HG02588 (cell line): Measurements from ENCODE around the gene MCTP1.
A peak's percentile ranks its signal among the peaks of the same experiment; 100 is the strongest.

Source experiments
- ATAC-seq: cut with Tn5 transposase; IDR thresholded peaks from one replicate; pipeline ENCODE4 v1.9.1; 2021; ENCODE audit warnings: mild to moderate bottlenecking, moderate library complexity; ENCODE audit not compliant: unreplicated experiment

The MCTP1 gene

DNA sequence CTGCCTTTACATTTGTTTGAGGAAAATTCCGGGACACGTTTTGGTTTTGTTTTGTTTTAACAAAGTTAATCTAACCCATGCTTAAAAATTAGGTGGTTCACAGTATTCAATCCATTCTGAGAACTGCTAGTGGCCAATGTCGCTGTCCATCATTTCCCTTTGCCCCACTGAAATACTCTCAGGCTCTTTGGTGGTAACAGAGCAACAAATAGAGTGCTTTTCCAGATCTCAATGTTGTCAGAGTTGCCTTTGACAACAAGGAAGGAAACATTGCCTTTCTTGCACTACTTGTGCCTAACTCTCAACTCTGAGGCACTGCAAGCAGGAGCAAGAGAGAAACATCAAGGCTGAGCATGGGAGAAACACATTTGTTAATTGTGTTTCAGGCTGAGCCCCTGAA, 154.0 kb downstream of the MCTP1 start:
- no peak for ATAC-seq

DNA sequence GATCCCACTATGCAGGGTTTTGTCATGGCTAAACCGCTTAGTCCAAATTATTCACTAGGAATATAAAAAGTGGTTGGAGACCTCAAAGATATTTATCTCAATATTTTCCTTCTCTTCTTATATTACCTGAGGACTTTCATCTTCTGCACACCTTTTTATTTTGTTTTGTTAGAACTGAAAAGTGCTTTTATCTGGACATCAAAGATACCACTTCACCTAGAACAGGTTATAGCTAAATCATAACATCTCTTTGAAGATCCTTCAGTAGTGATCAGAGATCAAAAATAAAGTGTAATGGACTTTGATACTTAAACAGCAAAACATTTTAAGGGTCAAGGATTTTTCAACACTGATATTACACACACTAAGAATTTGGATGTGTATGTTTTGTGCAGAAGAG, 160.2 kb downstream of the MCTP1 start:
- no peak for ATAC-seq

DNA sequence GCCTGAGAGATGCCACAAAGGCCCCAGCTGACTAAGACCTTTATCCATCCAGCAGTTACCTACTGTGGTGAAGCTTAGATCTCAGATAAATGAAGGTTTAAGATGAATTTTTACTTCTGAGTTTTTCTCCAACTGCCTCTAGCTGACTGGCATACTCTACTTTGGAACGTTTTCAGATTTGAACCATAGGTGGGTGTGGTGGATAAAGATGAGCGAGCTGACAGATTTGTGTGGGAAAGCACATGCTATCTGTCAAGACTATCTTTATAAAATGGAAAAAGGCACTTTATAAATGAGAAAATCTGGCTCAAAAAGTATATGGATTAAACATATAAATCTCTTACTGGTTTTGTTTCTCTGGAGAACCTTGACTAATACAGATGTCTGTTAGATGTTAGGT, 160.8 kb downstream of the MCTP1 start:
- ATAC-seq, result no peak

DNA sequence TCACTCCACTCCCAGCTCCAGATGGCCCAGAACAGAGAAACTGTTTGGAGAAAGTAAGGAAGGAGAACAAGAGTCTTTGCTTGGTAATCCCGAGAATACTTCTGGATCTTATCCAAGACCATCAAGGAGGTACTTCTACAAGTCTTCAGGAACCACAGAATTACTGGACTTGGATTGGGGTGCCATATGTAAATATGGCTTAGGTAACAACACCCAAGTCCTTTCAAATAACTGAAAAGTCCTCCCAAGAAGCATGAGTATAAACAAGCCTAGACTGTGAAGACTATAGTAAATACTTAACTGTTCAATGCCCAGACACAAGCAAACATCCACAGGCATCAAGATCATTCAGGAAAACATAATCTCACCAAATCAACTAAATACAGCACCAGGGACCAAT, 170.0 kb downstream of the MCTP1 start:
- ATAC-seq, result no peak

DNA sequence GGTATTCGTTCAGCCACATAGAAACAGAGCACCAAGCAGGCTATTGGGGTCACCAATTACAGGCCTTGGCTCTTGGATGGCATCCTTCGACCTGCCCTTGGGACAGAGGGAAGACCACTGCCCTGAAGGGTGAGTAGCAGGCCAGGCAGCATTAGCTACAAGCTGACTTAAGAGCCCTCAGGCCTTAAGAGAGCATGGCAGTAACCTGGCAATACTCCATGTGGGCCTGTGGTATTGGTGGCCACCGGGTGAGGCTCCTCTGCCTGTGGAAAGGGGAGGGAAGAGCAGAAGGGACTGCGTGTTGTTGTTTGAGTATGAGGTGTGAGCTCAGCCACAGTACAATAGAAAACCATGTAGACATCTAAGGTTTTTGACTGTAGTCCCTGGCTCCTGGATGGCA, 170.6 kb downstream of the MCTP1 start:
- ATAC-seq, result no peak

DNA sequence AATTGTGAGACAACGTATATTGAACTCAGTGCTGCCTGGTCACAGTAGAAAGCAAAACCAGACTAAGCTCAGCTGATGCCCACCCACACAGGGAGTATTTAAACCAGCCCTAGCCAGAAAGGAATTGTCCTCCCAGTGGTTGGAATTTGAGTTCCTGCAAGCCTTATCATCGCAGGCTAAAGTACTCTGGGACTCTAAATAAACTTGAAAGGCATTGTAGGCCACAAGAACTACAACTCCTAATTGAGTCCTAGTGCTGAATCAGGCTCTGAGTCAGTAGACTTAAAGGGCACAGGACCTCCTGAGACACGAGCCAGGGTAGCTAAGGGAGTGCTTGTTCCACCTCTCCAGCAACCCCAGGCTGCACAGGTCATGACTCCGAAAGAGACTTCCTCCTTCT, 171.4 kb downstream of the MCTP1 start:
- ATAC-seq, result no peak

DNA sequence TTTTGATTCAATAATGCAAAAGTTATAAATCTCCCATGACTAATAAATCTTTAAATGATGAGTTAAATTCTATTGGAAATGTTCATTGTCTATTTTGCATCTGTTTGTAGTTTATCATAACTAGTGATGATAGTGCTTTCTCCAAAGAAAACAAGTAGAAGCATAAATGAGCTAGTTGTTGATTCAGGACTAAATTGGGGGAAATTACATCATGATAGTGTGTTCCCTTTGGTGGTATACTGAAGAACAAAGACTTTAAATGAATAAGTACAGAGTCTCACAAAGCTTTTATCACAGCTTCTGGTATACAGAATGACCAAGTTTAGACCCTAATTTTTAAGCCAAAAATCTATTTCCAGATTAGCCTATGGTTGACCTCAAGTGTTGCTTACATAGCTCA, 173.8 kb downstream of the MCTP1 start:
- ATAC-seq, result no peak

DNA sequence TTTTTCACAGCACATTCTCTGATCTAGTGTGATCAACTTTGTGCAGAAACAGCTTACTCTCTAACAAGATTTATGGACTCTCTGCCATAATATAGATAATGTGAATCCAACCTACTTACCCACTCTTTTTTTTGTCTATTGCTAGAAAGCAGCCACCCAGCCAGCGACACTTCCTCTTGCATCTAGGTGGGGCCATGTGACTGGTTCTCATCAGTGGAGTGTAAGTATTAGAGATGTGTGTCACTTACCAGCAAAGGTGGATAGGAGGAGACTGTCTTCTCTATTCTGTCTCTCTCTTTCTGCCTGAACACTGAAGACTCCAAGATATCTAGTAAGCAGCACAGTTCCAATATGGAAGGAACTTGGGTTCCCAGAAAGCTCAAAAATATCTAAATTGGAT, 174.8 kb downstream of the MCTP1 start:
- ATAC-seq, result no peak

DNA sequence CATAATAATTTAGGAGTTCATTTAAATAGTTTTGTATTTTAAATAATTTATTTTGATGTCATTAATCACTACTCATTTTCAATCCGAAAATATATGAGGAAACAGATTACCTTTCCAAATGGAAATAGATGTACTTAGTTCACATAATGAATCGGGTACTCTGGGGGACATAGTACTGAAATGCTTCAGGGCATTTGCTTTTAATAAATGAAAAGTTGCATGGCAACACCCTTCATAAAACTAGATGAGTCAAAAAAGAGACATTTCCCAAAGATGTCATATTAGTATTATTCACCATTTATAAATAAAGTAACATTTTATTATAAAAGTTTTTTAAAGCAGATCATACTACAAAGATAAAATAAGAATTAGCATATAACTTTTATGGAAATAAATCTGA, 177.8 kb downstream of the MCTP1 start:
- ATAC-seq, result no peak

DNA sequence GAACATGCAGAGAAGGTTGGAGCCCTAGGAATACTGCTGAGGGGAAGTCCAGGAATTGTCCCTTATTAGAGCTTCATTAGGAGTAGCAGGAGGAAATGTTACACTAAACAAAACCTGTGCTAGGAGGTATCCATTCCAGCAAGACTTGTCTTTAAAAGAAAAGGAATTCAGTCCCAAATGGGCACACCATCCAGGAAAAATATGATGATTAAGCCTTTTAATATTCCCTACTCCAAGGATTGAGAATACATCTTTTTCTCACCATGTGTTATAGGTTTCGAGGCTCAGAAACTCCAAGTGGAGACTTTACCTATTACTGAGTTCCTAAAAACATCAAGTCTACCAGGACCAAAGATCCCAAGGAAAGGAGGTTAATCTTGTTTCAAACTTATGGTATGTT, 179.3 kb downstream of the MCTP1 start:
- ATAC-seq, result no peak

DNA sequence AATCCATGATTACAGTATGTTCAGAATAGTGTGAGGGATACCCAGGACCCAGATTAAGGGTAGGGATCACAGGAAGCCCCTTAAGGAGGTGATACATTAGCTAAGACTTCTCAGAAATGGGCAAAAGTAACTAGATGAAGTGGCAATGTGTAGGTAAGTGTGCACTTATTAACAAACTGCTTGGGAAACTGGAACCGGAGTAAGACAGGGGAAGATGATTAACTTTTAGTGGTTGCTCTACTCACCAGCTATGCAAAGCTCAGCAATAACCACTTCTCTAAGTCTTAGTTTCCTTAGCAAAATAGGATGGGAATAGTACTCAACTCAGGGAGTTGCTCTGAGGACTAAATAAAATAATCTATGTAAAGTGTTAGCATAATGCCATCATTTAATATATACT, 182.2 kb downstream of the MCTP1 start:
- ATAC-seq, result peak; percentile 97

DNA sequence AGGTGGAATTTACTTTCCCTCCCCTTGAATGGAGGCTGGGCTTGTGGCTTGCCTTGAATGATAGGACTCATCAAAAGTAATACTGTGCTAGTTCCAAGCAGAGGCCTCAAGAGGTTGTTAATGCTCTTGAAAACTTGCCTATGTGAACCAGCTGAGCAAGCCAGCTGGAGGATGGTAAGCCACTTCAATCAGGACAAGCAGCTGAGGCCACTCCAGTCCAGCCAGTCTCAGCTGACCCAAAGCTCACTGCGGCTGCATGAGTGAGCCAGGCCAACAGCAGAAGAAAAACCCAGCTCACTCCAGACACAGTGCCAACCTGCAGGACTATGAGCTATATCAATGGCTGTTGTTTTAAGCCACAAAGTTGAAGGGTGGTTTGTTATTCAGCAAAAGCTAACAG, 182.8 kb downstream of the MCTP1 start:
- ATAC-seq, result peak; percentile 28

DNA sequence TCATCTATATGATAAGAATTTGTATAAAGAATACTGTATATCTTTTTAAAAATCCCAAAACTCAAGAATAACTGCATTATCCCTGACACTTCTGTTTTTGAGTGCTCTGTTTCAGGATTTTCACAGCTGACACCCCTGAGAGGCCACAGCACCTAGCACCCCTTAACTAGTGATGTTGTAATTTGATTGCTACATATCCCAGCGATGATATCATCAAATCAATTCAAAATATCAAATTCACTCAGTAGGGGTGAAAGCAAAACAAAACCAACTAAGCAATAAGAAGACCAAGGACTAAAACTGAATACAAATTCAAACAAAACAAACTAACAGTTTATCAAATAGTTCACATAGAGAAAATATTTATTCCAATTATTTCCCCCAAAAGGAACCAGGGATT, 184.3 kb downstream of the MCTP1 start:
- no peak for ATAC-seq

DNA sequence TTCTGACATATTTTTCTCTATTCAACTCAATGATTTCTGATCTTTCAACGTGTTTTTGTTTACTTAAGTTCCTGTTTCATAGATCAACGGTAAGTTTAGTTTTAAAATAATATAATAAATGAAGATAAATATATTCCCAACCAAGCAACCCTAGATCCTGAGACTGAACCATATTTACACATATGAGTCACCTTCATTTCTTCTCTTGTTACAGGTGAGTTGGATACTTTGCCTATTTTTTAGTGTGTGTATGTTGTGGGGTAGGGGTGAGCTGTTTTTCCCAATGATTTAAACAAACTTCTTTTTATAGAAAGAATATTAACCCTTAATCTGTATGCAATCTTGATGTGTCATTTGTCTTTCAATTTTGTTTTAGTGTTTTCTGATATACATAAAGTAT, 186.9 kb downstream of the MCTP1 start:
- ATAC-seq, result no peak

DNA sequence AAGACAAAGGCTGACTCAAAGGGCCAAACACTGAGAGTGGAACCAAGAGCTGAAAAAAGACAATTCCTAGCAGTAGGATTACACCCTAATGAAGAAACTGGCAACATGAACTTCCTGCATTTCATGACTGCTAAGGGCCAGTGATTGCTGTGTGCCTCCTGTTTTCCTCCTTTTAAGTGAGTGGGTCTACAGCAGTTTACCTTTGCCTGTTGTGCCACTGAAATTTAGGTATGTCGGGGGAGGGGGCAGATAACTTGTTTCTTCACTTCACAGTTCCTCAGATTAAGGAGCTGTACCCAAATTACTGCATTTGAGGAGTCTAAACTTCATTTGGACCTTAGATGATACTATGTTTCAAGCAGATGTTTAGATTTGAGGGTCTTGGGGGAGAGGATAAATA, 191.7 kb downstream of the MCTP1 start:
- no peak for ATAC-seq

DNA sequence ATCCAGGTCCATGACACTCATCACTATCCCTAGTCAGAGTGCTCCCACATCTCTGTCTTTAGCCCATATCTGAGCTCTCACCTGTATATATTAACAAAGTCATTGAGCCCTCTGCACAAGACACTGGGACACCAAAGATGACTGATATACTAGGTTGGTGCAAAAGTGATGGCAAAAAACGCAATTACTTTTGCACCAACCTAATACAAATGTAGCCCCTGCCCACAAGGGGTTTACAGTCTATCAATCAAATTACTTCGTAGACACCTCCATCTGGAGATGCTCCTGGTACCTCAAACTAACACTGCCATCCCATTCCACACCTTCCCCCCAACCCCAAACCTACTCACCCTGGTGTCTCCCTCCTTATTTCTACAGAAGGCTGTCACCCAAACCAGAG, 194.1 kb downstream of the MCTP1 start:
- no peak for ATAC-seq

DNA sequence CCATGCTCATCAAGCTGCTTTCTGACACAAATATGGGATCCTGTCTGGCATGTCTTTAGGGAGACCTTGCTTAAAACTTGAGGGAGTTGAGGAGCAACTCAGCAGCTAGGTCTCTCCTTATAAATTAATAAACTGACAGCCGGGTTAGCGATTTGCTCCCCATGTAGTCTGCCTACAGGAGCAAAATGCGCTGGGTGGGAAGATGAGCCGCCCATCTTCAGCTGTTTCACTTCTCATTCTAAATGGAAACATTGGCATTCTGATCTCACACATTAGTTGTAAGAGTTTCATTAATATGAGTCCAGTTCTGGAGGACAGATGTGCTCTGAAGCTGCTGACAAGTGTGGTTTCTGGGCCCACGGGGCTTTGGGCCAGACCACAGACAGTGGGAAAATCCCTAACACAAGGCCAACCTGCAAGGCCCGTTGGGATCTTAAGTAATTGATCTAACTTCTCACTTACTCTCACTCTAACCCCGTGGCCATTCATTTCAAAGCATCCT, 197.0 kb downstream of the MCTP1 start:
- peak; percentile 82 for ATAC-seq

DNA sequence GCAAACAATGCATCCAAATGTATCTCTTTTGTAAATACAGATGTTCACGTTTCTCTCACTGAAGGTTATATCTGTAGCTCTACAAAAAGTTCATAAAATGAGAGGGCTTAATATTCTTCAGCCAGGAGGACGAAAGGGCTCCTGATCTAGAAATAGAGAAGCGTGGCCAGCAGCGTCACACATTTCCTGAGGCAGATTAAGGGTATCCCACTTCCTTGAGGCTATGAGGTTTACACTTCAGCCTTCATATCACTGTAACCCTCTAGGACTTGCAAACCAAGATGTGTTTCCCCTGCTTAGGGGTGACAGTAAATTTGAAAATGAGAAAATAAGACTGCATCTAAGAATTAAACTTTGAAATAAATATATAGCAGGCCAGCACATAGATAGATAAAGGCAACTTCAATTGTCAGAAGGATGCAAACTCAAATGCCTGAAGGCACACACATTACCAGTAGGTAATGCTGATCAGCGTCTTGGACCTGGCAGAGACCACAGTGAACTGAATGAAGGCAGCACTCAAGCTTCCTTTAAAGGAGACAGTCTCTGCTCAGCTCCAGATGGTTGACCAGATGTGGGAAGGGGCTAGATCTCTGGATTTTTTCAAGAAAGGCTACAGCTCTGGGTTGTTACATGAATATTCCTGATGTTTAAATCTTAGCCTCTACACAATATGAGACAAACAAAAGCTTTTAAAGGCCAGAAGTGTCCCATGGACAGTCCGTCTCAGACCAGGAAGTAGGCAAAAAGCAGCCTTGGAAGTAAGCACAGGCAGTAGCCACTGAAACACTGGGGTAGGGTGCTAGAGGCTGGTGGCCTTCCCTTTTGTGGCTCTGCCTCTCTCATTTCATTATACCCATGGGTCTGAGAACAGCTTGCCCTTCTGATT, 197.7 kb downstream of the MCTP1 start:
- ATAC-seq, result peak; percentile 35

DNA sequence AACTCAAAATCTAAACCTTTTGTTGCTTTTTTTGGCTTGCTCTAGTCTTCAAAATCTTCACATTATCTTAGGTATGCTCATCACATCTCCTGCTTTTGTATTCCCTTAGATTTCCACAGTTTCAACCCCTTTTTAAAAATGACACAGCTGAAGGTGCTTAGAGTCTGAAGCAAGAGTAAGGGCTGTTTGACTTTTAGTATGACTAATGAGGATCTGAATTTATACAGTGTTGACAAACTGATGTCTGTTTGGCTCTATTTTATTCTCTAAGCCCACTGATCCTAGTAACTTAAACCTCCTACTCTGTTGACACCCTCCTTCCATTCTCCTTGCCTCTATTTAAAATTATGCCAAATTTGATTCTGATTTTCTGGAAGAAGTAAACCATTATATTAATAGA, 200.1 kb downstream of the MCTP1 start:
- ATAC-seq, result no peak

DNA sequence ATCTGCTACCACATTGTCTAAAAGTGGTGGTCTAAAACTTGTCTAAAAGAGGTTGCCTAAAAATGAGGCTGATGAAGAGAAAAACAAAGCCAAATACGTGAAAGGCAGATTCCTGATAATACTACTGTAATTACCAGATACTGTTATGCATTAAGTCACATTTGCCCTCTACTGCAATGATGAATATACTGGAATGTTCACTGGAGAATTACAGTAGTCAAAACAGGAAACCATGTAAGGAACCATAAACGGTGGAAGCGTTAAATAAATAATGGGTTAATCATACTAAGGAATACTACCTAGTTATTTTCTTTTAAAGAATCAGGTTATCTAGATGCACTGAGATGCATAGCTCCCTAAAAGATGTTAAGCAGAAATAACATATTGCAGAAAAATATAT, 201.3 kb downstream of the MCTP1 start:
- no peak for ATAC-seq

DNA sequence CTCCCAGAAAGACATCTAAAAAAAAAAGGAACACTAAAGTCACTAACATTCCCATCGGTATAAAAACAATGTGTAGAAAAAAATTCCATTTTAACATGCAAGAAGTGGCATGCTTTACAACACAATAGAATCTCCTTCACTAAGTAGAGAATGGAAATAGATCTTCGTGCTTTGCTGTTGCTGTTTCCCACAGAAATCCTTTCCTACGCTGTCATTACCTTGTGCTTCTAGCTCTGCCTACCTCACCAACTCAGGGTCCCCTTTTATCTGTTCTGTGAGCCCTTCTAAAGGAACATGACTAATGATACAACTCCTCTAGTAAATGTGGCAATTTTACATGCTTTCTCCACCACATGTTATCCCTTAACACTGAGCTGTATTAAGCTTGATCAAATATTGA, 202.9 kb downstream of the MCTP1 start:
- ATAC-seq, result peak; percentile 1

DNA sequence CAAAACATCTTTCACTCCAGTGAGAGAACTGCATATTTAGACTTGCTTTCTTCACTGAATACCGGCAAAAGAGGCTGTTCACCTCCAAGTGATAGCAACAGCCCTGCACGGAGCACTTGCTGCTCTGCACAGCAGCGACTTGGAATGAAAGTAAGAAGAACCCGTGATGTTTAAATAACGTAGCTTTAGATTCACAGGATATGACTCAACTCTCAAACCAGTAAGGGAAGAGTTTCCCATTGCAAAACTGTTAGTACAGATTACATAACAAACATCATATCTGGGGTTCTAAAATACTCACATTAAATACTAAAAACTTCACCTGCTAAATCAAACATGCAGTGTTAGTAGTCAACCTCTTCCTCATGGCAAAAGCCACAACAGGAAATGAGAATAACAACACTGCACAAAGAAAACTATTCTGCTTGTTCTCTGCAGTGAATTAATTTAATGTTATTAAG, 203.4 kb downstream of the MCTP1 start:
- peak; percentile 91 for ATAC-seq

DNA sequence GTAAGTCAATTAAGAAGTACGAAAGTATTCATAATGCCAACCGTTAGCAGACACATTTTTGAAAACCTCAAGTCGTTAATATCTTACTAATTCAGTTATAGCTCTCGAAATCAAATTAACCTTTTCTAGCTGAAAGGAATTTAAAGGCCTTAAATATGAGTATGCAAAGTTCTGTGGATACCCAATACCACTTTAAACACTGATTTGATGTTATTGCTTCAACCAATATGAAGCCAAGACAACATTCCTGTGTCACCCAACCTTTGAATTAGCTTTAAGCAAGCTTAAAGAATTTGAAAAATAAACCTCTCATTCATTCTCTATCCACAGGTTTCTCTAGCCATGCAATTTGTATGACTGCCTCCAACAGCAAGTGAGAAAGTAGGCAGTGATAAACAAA, 204.5 kb downstream of the MCTP1 start:
- ATAC-seq, result no peak
